Sigmoid colon (tissue), 4 donors: ENCODE results near the gene PRKAA1.

Source experiments
- CTCF ChIP-seq, 4 experiments: fragments of 450-650 bp in 3 of 4; fragments of 200-600 bp in 1 of 4; IDR thresholded peaks; one replicate each; pipeline ENCODE4 v1.5.1; 2016 to 2019; ENCODE audit warnings: antibody characterized with exemption in 4 of 4, mild to moderate bottlenecking in 3 of 4, moderate library complexity in 2 of 4
- EP300 ChIP-seq, 4 donors: sonication (generic); formaldehyde crosslinking; IDR thresholded peaks; one replicate each; pipeline ENCODE4 v1.6.1; 2017; ENCODE audit warnings: antibody characterized with exemption in 4 of 4

GRCh38 chr5:40780199-40780598, 18.0 kb downstream of the PRKAA1 start:
- TF ChIP-seq CTCF (IDR thresholded peaks at IDR 0.05) (no peak), EP300 (IDR thresholded peaks at IDR 0.05) (no peak)
